Calu3 (cell line): Measurements from ENCODE around the gene CDC14A. TPM values are rescaled to one million over a fixed set of nuclear protein-coding genes. Genes with fewer than 3 reads are reported as not detected.

Source experiments
- BruUV-seq: library from RNA; stranded (reverse); fragments of 400-500 nt; replicated peaks from 2 replicates; lab custom pipeline; 2021; lab: Mats Ljungman, UMichigan
- CTCF ChIA-PET: fragments of 300-600 bp; sonication (Branson Sonifier 250); formaldehyde crosslinking; loops from one replicate; lab custom pipeline; 2022; ENCODE audit warnings: antibody characterized with exemption; lab: Charles Lee
- DNase-seq: peaks from one replicate; pipeline ENCODE4 v3.0.0; 2022
- H3K27ac Mint-ChIP-seq: one replicate; pipeline ENCODE4 v1.8.0; 2022; ENCODE audit warnings: mixed read lengths; ENCODE audit not compliant: unreplicated experiment
- H3K27me3 Mint-ChIP-seq: one replicate; pipeline ENCODE4 v1.8.0; 2022; ENCODE audit warnings: mixed read lengths; ENCODE audit not compliant: unreplicated experiment
- H3K36me3 Mint-ChIP-seq: one replicate; pipeline ENCODE4 v1.8.0; 2022; ENCODE audit warnings: mild to moderate bottlenecking, moderate library complexity, mixed read lengths; ENCODE audit not compliant: insufficient read depth, unreplicated experiment
- H3K4me1 Mint-ChIP-seq: one replicate; pipeline ENCODE4 v1.8.0; 2022; ENCODE audit warnings: mild to moderate bottlenecking, low read depth, mixed read lengths; ENCODE audit not compliant: unreplicated experiment
- H3K4me3 Mint-ChIP-seq: one replicate; pipeline ENCODE4 v1.8.0; 2022; ENCODE audit warnings: mild to moderate bottlenecking, low read depth, moderate library complexity, mixed read lengths; ENCODE audit not compliant: unreplicated experiment
- H3K9me3 Mint-ChIP-seq: one replicate; pipeline ENCODE4 v1.8.0; 2022; ENCODE audit warnings: low read depth, mixed read lengths; ENCODE audit not compliant: unreplicated experiment
- CTCF ChIP-seq: fragments of 200-600 bp; IDR thresholded peaks from one replicate; pipeline ENCODE4 v1.8.0; 2022; ENCODE audit warnings: antibody characterized with exemption; ENCODE audit not compliant: unreplicated experiment
- intact Hi-C: fragments of 100-400 bp; cut with micrococcal nuclease; formaldehyde crosslinking; loops from one replicate; pipeline ENCODE4 v1.10.0; 2022; ENCODE audit not compliant: unreplicated experiment
- total RNA-seq: library from RNA; stranded (reverse); gene quantifications from 2 replicates; pipeline ENCODE4 v1.2.3, GENCODE V29; 2022

The CDC14A gene
- total RNA-seq, 1 experiment from 2014 or later = 8.5 TPM

- Mint-ChIP-seq H3K27me3 (no peaks in the 10 kb centered on the region), H3K9me3 (no peaks in the 10 kb centered on the region), H3K4me1 (no peaks in the 10 kb centered on the region), H3K4me3 (no peak overlapping the region), H3K36me3 (no peaks in the 10 kb centered on the region), H3K27ac (no peak overlapping the region)
- no TSS peak for BruUV-seq
- intact Hi-C loops = no loop called here
- DNase-seq = no peak
- CTCF ChIA-PET = no interaction called here
- no peak for TF ChIP-seq CTCF
These were observed 176.6 kb downstream of the CDC14A start for GRCh38 chr1:100528871-100529270.

- no peaks in the 10 kb centered on the region for H3K9me3 Mint-ChIP-seq
- H3K27me3 Mint-ChIP-seq = peaks cover 10% of the 10 kb centered on the region
- H3K4me1 Mint-ChIP-seq = peaks cover 2% of the 10 kb centered on the region
- BruUV-seq = no TSS peak
- H3K27ac Mint-ChIP-seq = no peak overlapping the region
- no peak for DNase-seq
- no peak for TF ChIP-seq CTCF
- H3K36me3 Mint-ChIP-seq = no peaks in the 10 kb centered on the region
- H3K4me3 Mint-ChIP-seq = no peak overlapping the region
- CTCF ChIA-PET = no interaction called here
- intact Hi-C loops = no loop called here
These were observed 177.8 kb downstream of the CDC14A start for GRCh38 chr1:100530141-100530540.

DNA sequence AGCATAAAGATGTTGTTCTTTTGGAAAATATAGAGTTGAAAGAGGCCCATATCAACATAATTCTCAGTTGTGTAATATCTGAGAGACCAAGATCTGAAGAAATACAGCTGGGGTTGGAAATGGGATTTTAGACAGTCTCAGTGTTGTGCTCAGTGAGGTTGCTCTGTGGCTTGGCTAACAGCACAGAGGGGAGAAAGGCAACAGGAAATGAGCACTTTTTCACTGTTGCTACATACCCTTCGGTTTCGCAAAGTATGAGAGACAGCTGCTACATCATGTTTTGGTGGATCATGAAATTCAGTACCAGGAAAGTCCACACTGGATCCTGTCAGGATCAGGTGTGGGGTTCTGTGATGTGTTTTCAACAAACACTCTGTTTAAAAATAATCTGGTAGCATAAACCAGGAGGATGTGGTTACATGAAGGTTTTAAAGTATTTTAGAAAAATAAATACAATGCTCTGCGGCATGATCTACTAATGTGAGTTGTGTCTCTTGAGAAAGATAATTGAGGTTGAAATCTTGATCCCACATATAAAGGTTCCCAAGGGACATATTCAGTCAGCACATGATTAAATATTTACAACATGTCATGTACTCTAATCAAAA, 178.7 kb downstream of the CDC14A start:
- H3K27me3 Mint-ChIP-seq = peaks cover 18% of the 10 kb centered on the region
- H3K4me1 Mint-ChIP-seq = peaks cover 7% of the 10 kb centered on the region
- H3K27ac Mint-ChIP-seq = no peak overlapping the region
- intact Hi-C loops = no loop called here
- no peaks in the 10 kb centered on the region for H3K9me3 Mint-ChIP-seq
- CTCF ChIA-PET = no interaction called here
- H3K4me3 Mint-ChIP-seq = no peak overlapping the region
- no peak for TF ChIP-seq CTCF
- no TSS peak for BruUV-seq
- H3K36me3 Mint-ChIP-seq = no peaks in the 10 kb centered on the region
- no peak for DNase-seq

GRCh38 chr1:100532645-100533044, 180.3 kb downstream of the CDC14A start:
- no peak overlapping the region for H3K27ac Mint-ChIP-seq

More at GRCh38 chr1:100532645-100533044, 180.3 kb downstream of the CDC14A start:
- CTCF ChIA-PET = no interaction called here
- DNase-seq = no peak
- Mint-ChIP-seq H3K4me3 (no peak overlapping the region), H3K4me1 (peaks cover 7% of the 10 kb centered on the region), H3K27me3 (peaks cover 35% of the 10 kb centered on the region), H3K36me3 (no peaks in the 10 kb centered on the region), H3K9me3 (no peaks in the 10 kb centered on the region)
- intact Hi-C loops = no loop called here
- no TSS peak for BruUV-seq
- TF ChIP-seq CTCF = no peak
